Smooth muscle cell (in vitro differentiated cells): ENCODE results near the gene ZNF641. TPM values are rescaled to one million over a fixed set of nuclear protein-coding genes. Genes with fewer than 3 reads are reported as not detected.

Experiments used
- DNase-seq: peaks from one replicate; lab custom pipeline; 2025; ENCODE audit not compliant: unreplicated experiment; lab: John Stamatoyannopoulos, UW
- H2AFZ ChIP-seq: fragments of 200-600 bp; sonication (generic); 2 replicates; pipeline ENCODE4 v1.6.0; 2016; ENCODE audit warnings: antibody characterized with exemption, low read depth, mild to moderate bottlenecking
- H3F3A ChIP-seq: fragments of 200-600 bp; sonication (generic); 2 replicates; pipeline ENCODE4 v1.6.0; 2017; ENCODE audit warnings: antibody characterized with exemption, low read depth
- H3K27ac ChIP-seq: fragments of 200-600 bp; sonication (generic); 2 replicates; pipeline ENCODE4 v1.5.1; 2016; ENCODE audit warnings: low read depth, mild to moderate bottlenecking
- H3K27me3 ChIP-seq: fragments of 200-600 bp; sonication (generic); 2 replicates; pipeline ENCODE4 v1.6.1; 2016; ENCODE audit warnings: low read depth, mild to moderate bottlenecking
- H3K36me3 ChIP-seq: fragments of 200-600 bp; sonication (generic); 2 replicates; pipeline ENCODE4 v1.5.1; 2016; ENCODE audit warnings: low read depth
- H3K4me1 ChIP-seq: fragments of 200-600 bp; sonication (generic); 2 replicates; pipeline ENCODE4 v1.5.1; 2016; ENCODE audit warnings: low read depth
- H3K4me2 ChIP-seq: fragments of 200-600 bp; sonication (generic); 2 replicates; pipeline ENCODE4 v1.6.0; 2016; ENCODE audit warnings: mild to moderate bottlenecking
- H3K4me3 ChIP-seq: fragments of 200-600 bp; sonication (generic); 2 replicates; pipeline ENCODE4 v1.5.1; 2016; ENCODE audit warnings: mild to moderate bottlenecking
- H3K79me2 ChIP-seq: fragments of 200-600 bp; sonication (generic); 2 replicates; pipeline ENCODE4 v1.6.0; 2016; ENCODE audit warnings: low read depth, mild to moderate bottlenecking
- H3K9ac ChIP-seq: fragments of 200-600 bp; sonication (generic); 2 replicates; pipeline ENCODE4 v1.6.0; 2016; ENCODE audit warnings: low read depth
- H3K9me3 ChIP-seq: fragments of 200-600 bp; sonication (generic); replicated peaks from 2 replicates; pipeline ENCODE4 v1.5.1; 2016; ENCODE audit warnings: low read depth
- H4K20me1 ChIP-seq: fragments of 200-600 bp; sonication (generic); 2 replicates; pipeline ENCODE4 v1.6.0; 2016; ENCODE audit warnings: low read depth
- CTCF ChIP-seq: fragments of 200-600 bp; sonication (generic); IDR thresholded peaks from 2 replicates; pipeline ENCODE4 v1.5.1; 2017; ENCODE audit warnings: borderline replicate concordance, mild to moderate bottlenecking, antibody characterized with exemption; ENCODE audit not compliant: insufficient read depth, poor library complexity, severe bottlenecking
- WGBS: methylation state at CpG from one replicate; pipeline ENCODE4 v1.1.7; 2016; ENCODE audit warnings: low lambda C conversion rate; 5-methylcytosine and 5-hydroxymethylcytosine counted together
- polyA plus RNA-seq: library from polyadenylated mRNA; unstranded; fragments of >200 nt; fragmentation: Nextera tagmentation; extraction: Ambion mirVana; gene quantifications from 2 replicates; pipeline ENCODE4 v1.2.1, GENCODE V29; 2016
- small RNA-seq: library from RNA; depleted of rRNA; stranded (forward); fragments of <200 nt; gene quantifications from one replicate; pipeline ENCODE3, GENCODE V24; 2014
- total RNA-seq: library from RNA; depleted of rRNA; stranded (reverse); fragments of >200 nt; gene quantifications from 2 replicates; pipeline ENCODE4 v1.2.3, GENCODE V29; 2014

Gene ZNF641
- total and polyA plus RNA-seq, 2 experiments from 2014 or later = 19.4 to 28.1 TPM

GRCh38 chr12:48288387-48289268, 62.1 kb downstream of the ZNF641 start:
- H3K9ac ChIP-seq = no peak overlapping the region
- no peak for TF ChIP-seq CTCF
- H3K9me3 ChIP-seq = no peaks in the 10 kb centered on the region
- H3K36me3 ChIP-seq = no peaks in the 10 kb centered on the region
- H3F3A ChIP-seq = no peaks in the 10 kb centered on the region
- no peaks in the 10 kb centered on the region for H3K79me2 ChIP-seq
- no peak overlapping the region for H3K4me3 ChIP-seq
- no peak overlapping the region for H2AFZ ChIP-seq
- H4K20me1 ChIP-seq = no peaks in the 10 kb centered on the region
- no peak overlapping the region for H3K4me2 ChIP-seq
- H3K4me1 ChIP-seq = no peaks in the 10 kb centered on the region
- no peak overlapping the region for H3K27ac ChIP-seq
- no peaks in the 10 kb centered on the region for H3K27me3 ChIP-seq
- DNase-seq = no peak
- WGBS = 84% methylated on average over 6 of the region's 6 CpGs

Small RNAs within 50 kb of the gene (small RNA-seq; reads per million reads assigned to genes)
- not detected for gene AC024257.2

Other genes starting within 250 kb of the ZNF641 start
- 25.8 and 36.6 TPM in 2 replicates for gene SENP1, start 244.8 kb downstream of the ZNF641 start, total RNA-seq
- gene SENP1, start 244.8 kb downstream of the ZNF641 start, polyA plus RNA-seq = 6.7 and 7.6 TPM in 2 replicates
- gene PFKM, start 231.6 kb downstream of the ZNF641 start, total RNA-seq = 26.6 and 35.7 TPM in 2 replicates
- 37.1 and 38.3 TPM in 2 replicates for gene PFKM, start 231.6 kb downstream of the ZNF641 start, polyA plus RNA-seq
- 26.9 and 31.1 TPM in 2 replicates for gene ASB8, start 193.4 kb downstream of the ZNF641 start, total RNA-seq
- 18.0 and 25.4 TPM in 2 replicates for gene ASB8, start 193.4 kb downstream of the ZNF641 start, polyA plus RNA-seq
- 23.7 and 36.6 TPM in 2 replicates for gene CCDC184, start 167.3 kb downstream of the ZNF641 start, total RNA-seq
- 56.1 and 74.1 TPM in 2 replicates for gene CCDC184, start 167.3 kb downstream of the ZNF641 start, polyA plus RNA-seq
- not detected in 2 replicates for gene OR10AD1, start 147.6 kb downstream of the ZNF641 start, total RNA-seq
- not detected in 2 replicates for gene OR10AD1, start 147.6 kb downstream of the ZNF641 start, polyA plus RNA-seq
- not detected in 2 replicates for gene ANP32D, start 121.6 kb upstream of the ZNF641 start, total RNA-seq
- not detected in 2 replicates for gene ANP32D, start 121.6 kb upstream of the ZNF641 start, polyA plus RNA-seq
- 0.45 TPM in 1 of 2 replicates, not detected in the other for gene C12orf54, start 131.6 kb upstream of the ZNF641 start, total RNA-seq
- 1.1 and 2.6 TPM in 2 replicates for gene C12orf54, start 131.6 kb upstream of the ZNF641 start, polyA plus RNA-seq
- gene OR8S1, start 174.7 kb upstream of the ZNF641 start, total RNA-seq = not detected in 2 replicates
- gene OR8S1, start 174.7 kb upstream of the ZNF641 start, polyA plus RNA-seq = not detected in 2 replicates
- gene LALBA, start 219.1 kb upstream of the ZNF641 start, total RNA-seq = not detected in 2 replicates
- gene LALBA, start 219.1 kb upstream of the ZNF641 start, polyA plus RNA-seq = not detected in 2 replicates